GM18519 (cell line): ENCODE results near the gene GAREM2.

ENCODE experiments used
- ATAC-seq: cut with Tn5 transposase; IDR thresholded peaks from one replicate; pipeline ENCODE4 v1.9.1; 2021; ENCODE audit warnings: mild to moderate bottlenecking, moderate library complexity; ENCODE audit not compliant: unreplicated experiment, low FRiP score

Gene GAREM2

DNA sequence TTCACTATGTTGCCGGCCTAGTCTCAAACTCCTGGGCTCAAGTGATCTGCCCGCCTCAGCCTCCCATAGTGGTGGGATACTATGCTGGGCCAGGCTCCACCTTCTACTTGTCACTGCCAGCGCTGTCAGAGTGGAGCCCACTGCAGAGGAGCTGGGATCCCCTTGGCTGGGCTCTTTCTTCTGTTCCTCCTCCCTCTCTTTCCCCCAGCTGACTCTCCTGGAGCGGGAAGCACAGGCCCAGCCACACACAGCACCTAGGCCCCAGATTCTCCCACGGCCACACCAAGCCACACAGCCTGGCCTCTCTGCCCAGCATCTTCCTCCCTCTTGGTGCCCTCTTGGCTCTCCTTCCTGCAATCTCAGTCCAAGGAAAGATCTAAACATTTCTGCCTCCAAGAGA is 3.7 kb upstream of the GAREM2 start:
- ATAC-seq = no peak

DNA sequence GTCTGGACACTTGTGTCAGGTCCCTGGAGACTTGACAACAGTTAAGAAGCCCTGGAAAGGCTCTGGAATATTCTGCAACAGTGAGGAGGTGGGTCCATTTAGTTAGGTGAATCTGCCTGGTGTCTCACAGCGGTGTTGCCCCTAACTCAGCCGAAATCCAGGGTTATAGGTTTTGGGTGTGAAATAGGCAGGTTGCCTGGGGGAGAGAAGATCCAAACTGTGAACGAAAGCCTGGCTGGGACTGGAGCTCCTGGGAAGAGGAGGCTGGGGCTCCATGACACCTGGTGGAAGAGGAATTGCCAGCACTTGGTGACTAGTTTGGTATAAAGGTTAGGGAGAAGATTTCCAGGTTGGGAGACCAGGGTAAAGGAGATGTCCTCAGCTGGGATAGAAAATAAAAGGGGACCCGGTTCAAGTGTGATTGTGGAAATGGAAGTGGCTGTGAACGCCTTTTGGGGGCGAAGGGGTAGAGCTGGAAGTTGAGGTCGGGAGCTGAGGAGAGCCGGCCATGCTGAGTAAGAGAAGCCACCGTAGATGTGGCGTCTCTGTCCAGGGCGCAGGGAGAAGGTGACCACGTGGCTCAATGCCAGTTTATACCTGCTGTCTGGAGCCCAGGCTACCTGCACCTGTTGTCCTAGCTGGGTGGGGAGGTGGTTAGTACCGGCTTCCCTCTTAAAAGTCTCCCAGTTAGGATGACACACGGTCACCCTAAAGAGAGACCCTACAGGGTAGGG is 3.0 kb upstream of the GAREM2 start:
- no peak for ATAC-seq

DNA sequence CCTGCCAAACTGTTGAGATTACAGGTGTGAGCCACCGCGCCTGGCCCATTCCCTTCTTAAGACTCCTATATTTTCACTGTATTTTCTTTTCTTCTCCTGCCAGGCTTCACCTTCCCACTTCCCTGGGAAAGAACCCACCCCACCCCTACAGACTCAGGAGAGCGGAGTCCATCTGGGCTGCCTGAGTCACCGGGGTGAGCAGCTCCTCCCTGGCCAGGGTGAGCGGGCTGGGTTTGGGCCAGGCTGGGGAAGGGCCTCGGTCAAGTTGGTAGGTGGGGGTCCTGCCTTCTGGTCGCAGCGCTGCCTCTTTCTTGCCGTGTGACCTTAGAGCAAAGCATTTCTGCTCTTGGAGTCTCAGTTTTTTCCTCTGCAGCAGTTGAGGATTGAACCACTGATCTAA is 2.1 kb upstream of the GAREM2 start:
- no peak for ATAC-seq

DNA sequence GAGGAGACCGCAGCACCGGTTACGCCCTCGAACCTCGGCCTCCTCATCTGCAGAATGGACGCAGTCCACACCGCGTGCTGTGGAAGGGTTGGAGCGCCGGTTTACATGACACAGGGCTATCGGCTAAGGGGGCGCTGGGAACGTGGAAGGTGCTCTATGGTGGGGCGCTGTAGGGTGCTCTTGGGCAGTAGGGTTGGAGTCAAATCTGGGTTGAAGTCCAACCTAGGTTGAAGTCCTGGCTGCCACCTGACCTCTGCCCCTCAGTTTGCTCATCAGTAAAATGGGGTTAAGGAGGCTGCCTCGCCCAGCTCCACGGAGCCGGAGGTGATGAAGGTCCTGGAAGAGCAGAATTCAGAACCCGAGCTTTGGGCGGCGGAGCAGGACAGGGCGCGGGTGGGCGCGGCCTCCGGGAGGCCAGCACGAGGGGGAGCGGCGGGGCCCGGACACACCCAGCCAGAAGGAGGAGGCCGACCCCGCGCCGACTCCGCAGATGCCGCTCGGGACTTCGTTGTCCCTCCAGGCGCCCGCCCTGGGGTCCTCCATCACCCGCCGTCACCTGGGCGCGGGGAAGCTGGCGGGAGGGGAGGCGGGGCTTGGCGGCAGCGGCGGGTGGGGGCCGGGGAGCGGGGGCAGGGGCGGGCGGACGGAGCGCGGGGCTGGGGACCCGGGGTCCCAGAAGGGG is 558 bp upstream of the GAREM2 start:
- ATAC-seq = no peak

DNA sequence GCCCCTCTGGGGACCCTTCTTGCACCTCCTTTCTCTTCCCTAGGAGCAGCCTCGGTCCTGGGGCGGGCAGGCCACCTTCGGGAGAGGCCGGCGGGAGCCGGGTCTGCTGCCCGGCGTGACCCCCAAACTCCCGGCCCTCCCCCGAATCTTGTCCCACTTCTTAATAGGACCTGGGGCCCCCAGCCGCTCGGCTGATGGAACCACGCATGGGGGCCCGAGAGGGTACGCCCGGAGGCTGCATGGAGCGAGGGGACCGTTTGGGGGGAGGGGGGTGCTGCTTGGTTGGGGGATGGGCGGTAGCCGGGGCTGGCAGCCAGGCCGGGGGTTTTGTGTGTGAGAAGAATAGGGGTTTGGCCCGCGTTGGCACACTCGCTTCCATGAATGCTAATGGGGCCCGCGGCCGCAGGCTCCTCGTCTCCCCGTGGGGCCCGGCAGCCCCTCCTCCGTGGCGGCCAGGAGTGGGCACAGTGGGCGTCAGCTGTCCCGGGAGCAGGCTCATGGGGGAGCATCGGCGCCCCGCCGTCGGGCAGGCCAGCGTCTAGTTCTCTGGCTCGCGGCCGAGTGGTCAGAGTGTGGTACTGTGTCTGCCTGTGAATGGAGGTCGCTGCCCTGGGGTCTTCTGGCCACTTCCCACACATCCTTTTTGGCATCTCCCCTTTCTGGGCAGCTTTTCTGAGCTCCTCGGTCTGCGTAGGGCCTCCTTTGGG is 1.0 kb downstream of the GAREM2 start:
- no peak for ATAC-seq

DNA sequence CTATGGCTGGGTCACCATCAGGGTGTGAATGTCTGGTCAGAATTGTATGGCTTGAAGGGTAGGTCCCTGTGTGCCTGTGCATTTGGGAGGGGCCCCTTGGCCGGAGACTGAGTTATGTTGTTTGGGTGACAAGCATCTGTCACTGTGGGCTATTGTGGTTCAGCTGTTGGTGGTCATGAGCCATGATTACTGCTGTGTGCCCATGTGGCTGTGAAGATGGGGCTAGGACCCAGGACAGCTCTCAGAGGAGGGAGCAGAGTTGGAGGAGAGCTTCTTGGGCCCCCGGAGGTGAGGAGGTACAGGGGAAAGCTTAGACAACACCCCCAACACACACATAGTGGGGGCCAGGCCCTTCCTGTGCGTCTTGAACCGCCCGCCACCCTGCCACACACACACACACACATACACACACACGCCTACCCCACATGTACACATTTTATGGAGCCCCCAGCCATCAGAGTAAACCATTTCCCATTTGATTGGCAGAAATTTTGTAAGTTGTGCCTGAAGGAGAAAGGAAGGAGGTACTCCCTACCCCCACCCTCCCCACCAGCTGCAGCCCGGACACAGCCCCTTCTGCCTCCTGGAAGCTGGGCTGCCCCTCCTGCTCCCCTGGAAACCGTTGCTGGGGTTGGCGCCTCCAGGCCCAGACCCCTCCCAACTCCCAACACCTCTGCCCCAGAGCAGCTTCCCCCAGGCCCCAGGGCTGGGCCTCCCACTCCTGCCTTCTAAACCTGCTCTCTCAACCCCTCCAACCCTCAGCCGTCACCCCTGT is 2.0 kb downstream of the GAREM2 start:
- no peak for ATAC-seq

DNA sequence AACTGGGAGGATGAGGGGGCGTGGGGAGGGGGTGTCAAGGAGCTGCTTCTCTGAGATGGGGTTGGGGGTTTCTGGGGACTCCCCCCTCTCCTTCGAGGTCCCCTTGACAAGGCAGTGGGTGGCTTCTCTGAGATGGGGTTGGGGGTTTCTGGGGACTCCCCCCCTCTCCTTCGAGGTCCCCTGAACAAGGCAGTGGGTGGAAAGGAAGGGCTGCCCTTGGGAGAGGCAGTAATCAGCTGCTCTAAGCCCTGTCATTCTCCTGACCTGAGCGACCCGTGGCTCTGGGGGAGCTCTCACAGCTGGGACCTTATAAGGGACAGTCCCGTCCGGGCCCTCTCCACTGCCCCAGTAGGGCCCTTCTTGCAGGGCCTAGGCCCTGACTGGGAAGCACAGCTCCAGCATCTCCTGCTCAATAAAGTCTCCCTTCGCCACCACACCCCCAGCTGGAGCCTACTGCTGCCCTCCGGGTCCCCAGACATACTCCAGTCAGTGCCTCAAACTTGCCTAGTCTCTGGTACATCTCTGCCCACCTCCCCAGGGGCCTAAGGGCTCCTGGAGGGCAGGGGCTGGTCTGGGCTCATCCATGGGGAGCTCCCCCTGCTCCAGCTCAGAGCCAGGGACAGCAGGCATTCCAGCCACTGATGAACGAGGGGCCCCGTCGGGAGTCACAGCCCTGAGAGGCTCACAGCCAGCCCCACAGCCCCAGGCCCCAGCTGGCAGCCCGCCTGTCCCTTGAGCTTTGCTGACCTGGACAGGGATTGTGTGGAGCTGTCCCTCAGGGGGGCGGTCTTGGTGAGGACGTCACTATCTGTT is 2.8 kb downstream of the GAREM2 start:
- no peak for ATAC-seq

DNA sequence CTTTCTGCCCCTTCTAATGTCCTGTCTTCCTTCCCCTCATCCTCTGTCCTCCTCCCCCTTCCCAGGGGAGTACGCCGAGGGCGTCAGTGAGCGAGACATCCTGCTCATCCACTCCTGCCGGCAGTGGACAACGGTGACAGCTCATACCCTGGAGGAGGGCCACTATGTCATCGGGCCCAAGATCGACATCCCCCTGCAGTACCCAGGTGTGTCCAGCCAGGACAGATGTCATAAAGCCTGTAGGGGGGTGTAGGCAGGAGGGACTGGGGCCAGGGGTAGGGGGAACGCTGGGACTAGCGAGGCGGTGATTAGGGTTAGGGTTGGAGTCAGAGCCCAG is 3.4 kb downstream of the GAREM2 start:
- no peak for ATAC-seq

DNA sequence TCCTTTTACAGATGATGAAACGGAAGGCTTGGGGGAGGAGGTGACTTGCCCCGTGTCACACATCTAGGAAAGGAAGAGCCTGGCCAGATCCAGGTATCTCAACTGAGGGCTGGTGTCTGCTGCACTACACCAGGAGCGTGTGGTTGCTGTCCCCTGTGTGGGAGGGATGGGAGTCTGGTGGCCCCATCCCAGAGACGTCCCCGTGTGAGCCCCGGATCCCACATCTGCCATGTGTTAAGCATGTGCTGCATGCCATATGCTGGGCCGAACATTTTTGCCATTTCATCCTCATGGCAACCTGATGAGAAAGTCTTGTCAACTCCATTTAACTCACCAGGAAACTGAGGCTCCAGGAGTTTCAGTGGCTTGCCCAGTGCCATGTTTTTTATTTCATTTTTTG is 4.2 kb downstream of the GAREM2 start:
- no peak for ATAC-seq

DNA sequence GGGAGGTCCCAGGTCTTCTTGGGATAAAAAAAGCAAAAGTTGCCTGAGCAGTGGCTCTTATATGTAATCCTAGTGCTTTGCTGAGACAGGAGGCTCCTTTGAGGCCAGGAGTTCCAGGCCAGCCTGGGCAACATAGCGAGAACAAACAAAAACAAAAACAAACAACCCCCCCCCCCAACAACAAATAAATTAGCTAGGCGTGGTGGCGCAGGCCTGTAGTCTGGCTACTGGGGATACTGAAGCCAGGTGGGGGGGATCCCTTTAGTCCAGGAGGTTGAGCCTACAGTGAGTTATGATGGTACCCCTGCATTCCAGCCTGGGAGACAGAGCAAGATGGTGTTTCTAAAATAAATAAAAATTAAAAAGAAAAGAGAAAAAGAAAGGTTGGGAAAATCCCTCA is 5.4 kb downstream of the GAREM2 start:
- ATAC-seq = no peak

DNA sequence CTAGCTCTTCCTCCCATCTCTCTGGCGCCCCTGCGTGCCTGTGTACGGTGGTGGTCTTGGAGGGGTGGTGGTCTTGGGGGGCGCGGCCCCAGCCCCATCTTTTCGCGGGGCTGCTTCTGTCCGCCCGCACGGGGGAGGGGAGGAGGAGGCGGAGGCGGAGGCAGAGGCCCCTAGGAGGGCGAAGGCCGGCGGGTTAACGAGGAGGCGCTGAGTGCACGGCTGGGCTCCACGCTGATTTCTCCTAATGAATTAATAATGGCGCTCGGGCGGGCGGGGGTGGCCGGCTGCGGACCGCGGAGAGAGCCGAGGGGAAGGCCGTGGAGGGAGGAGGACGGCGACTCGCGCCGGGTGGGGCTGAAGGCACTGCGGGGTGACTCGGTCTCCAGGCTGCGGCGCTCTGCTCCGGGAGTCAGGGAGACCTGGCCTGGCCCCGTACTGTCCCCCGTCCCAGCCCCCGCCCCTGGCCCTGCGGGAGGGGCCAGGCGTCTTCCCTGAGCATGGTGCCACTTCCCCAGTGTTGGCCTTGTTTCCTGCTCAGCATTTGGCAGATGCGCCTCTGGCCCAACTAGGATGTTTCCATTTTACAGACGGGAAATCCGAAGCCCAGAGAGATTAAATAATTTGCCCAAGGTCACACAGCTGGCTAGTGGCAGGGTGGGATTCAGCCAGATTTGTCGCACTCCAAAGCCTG is 6.0 kb downstream of the GAREM2 start:
- ATAC-seq = no peak

DNA sequence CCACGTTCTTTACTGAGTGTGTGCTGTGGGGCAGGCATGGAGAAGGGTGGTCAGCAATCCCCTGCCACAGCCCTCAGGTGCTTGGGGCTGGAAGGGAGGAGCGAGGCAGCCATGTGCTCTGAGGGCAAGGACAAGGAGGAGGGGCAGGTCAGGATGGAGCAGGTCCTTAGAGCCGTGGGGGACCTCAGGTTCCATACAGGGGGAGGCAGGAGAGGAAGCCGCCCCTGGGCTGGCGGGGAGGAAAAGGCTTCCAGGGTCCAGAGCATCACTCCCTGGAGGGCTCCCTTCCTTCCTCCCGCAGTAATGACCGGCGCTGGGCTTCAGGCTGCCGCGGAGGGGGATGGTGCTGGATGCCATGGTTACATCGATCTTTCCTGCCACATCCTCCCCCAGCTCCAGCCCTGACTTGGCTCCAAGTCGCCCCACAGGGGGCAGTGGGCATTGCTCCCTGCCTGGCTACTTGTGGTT is 6.6 kb downstream of the GAREM2 start:
- ATAC-seq = no peak

DNA sequence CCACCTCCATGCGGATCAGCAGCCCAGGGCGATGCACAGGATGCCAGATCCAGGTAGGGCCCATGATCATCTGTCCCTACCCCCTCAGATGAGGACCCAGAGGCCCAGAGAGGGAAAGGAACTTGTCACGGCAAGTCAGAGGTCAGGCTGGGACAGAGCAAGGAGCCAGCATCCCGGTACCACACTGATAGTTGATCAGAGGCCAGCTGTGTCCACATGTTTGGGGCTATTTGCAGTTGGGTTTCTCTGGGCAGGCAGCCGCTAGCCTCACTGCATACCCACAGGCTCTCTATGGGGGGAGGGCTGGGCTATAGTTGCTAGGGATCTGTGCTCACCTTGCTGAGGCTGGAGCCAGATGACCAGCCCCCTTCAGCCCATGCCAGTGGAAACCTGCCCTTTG is 9.6 kb downstream of the GAREM2 start:
- no peak for ATAC-seq

DNA sequence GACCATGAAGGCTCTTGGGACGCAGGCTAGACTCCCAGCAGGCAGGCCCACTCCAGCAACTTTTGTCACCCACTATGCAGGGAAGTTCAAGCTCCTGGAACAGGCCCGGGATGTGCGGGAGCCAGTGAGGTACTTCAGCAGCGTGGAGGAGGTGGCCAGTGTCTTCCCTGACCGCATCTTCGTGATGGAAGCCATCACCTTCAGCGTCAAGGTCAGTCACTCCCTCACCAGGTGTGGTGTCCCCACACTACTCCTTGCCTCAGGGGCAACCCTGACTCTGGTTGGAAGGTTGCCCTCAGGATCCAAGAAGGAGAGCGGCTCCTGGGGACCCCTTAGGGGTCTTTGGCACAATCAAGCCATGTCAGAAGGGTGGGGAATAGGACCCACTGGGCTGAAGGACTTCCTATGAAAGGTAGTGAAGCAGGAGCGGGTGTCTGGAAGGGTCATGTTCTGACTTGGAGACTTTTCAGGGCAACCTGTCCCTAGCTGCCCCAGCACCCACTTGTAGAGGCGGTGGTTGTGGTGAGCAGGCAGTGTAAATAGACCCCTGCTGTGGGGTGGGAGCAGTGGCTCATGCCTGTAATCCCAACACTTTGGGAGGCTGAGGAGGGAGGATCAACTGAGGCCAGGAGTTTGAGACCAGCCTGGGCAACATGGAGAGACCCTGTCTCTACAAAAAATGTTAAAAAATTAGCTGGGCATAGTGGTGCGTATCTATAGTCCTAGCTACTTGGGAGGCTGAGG is 10.2 kb downstream of the GAREM2 start:
- no peak for ATAC-seq

DNA sequence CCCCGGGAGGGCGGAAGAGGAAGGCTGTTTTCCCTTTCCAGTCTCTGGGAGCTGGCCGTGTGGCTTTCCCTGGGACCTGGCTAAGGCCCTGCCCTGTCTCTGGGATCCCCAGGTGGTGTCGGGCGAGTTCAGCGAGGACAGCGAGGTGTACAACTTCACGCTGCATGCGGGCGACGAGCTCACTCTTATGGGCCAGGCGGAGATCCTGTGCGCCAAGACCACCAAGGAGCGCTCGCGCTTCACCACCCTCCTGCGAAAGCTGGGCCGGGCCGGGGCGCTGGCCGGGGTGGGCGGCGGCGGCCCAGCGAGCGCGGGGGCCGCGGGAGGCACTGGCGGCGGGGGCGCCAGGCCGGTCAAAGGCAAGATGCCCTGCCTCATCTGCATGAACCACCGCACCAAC is 11.2 kb downstream of the GAREM2 start:
- ATAC-seq = no peak

DNA sequence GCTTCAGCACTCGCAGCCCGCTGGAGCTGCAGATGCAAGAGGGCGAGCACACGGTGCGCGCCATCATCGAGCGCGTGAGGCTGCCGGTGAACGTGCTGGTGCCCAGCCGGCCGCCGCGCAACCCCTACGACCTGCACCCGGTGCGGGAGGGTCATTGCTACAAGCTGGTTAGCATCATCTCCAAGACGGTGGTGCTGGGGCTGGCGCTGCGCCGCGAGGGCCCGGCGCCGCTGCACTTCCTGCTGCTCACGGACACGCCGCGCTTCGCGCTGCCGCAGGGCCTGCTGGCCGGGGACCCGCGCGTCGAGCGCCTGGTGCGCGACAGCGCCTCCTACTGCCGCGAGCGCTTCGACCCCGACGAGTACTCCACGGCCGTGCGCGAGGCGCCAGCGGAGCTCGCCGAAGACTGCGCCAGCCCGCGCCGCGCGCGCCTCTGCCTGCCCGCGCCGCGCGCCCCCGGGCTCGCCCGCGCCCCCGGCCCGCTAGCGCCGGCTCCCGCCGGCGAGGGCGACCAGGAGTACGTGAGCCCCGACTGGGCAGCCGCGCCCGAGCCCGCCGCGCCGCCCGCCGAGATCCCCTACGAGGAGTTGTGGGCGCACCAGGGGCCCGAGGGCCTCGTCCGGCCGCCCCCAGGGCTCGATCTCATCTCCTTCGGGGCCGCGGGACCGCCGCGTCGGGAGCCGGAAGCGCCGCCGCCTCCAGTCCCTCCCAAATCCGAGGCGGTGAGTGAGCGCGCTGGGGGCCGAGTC is 11.8 kb downstream of the GAREM2 start:
- ATAC-seq = peak; percentile 76

DNA sequence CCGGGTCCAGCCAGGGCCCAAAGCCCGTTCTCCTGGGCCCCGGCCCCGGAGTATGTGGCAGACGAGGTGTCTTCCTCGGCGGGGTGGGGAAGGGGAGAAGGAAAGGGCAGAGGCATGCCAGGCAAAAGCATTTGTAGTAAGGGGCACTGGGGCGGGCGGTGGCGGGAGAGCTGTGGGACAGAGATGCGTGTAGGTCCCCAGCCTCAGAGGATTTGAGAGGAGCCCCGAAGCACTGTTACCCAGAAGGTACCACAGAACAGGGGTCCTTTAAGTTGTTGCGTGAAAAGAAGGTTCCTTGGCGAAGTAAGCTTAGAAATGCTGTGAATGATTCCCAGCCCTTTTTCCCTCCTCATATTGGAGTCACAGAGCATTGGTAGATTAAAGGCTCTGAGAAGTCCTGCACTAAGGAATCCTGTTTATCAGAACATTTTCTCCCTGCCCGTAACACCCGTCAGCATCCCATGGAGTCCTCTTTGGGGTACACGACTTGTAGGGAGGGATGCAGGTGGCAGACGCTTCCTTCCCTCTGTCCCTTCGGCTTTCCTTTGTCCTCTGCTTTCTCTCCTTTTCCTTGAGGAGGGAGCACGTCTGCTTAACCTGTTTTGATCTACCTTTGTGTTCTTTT is 12.5 kb downstream of the GAREM2 start:
- no peak for ATAC-seq
